Lower leg skin (tissue), 3 donors: Measurements from ENCODE around the gene TM4SF18.

Source experiments
- CTCF ChIP-seq, 3 donors: fragments of 450-650 bp; IDR thresholded peaks; one replicate each; pipeline ENCODE4 v1.5.1; 2016; ENCODE audit warnings: antibody characterized with exemption in 3 of 3, mild to moderate bottlenecking in 3 of 3, moderate library complexity in 2 of 3
- POLR2A ChIP-seq, 2 donors: fragments of 450-650 bp; IDR thresholded peaks; one replicate each; pipeline ENCODE4 v1.6.1; 2016 to 2017; ENCODE audit warnings: antibody characterized with exemption in 2 of 2, mild to moderate bottlenecking in 1 of 2, moderate library complexity in 1 of 2

- TF ChIP-seq POLR2A (IDR thresholded peaks at IDR 0.05) (no peak), CTCF (IDR thresholded peaks at IDR 0.05) (no peak)
Observed at GRCh38 chr3:149369991-149370866, 36.8 kb upstream of the TM4SF18 start.
